Measurements from ENCODE around the gene MUC2. TPM values are rescaled to one million over a fixed set of nuclear protein-coding genes. Genes with fewer than 3 reads are reported as not detected.

The MUC2 gene
- total and polyA plus RNA-seq, 2 experiments from 2014 or later: 0.03 TPM; not detected in 1

DNA sequence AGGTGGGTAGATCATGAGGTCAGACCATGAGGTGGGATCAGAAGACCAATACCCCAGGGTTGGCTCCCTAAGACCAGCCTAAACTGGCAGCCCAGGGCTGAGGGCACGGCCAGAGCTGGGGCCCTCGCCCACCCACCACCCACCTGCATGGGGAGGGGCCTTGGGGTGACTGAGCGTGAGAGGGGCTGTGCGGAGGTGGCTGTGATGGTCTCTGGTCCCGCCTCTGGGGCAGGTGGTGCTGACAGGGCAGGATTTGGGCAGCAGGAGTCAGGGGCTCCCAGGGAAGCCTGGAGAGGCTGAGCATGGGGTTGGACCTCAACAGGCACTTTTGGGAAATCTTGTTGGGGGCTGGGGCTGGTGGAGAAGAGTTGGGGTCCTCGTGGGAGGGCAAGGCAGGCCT is 43.3 kb downstream of the MUC2 start:
- no peak overlapping the region for H3K4me3 ChIP-seq
- no peaks in the 10 kb centered on the region for H3K4me1 ChIP-seq (ENCODE audit: low read depth)
- H3K27ac ChIP-seq: no peak overlapping the region
- H3K36me3 ChIP-seq: no peaks in the 10 kb centered on the region
- peaks cover 3% of the 10 kb centered on the region for H3K27me3 ChIP-seq
- no peaks in the 10 kb centered on the region for H3K9me3 ChIP-seq (ENCODE audit: low read depth)
- TF ChIP-seq, protein P1, sequence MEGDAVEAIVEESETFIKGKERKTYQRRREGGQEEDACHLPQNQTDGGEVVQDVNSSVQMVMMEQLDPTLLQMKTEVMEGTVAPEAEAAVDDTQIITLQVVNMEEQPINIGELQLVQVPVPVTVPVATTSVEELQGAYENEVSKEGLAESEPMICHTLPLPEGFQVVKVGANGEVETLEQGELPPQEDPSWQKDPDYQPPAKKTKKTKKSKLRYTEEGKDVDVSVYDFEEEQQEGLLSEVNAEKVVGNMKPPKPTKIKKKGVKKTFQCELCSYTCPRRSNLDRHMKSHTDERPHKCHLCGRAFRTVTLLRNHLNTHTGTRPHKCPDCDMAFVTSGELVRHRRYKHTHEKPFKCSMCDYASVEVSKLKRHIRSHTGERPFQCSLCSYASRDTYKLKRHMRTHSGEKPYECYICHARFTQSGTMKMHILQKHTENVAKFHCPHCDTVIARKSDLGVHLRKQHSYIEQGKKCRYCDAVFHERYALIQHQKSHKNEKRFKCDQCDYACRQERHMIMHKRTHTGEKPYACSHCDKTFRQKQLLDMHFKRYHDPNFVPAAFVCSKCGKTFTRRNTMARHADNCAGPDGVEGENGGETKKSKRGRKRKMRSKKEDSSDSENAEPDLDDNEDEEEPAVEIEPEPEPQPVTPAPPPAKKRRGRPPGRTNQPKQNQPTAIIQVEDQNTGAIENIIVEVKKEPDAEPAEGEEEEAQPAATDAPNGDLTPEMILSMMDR (IDR thresholded peaks at IDR 0.05; ENCODE audit: low read depth, low read length): no peak
- no peak for DNase-seq (ENCODE audit: low read depth in 1 of 2, low spot score in 1 of 2)

DNA sequence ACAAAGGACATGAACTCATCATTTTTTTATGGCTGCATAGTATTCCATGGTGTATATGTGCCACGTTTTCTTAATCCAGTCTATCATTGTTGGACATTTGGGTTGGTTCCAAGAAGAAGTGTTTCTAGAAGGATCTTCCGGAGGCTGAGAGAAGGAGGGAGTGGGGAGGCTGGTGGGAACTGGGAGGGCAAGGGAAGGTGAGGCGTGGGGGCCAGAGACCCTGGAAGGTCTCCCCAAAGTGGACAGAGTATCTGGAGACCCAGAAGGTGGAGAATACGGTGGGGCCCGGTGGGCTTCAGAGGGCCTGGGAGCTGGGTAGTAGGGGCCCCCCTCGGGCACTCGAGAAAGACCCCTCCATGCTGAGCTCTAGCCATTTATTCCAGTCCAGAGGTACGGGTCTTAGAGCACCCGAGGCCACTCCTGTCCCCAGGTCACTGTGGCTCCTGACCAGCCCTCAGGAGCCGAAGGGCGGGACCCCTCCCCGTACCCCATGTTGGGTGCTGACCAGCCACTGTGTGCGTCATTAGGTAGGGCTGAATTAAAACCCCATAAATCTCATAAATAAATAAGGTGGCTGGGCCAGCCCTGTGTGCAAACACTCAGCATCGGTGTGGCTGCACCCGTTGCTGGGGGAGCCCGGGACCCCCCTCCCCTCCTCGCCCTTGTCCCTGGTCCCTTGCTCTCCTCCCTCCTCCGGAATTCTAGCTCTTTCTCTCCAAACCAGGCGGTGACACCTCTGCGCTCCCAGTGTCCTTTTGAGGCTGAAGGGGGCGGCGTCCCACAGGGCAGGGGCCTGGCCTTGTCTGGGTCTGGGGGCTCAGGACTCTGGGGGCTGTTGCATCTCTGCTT is 44.3 kb downstream of the MUC2 start:
- Histone ChIP-seq H3K9me3 (ENCODE audit: low read depth) (no peaks in the 10 kb centered on the region), H3K4me3 (no peak overlapping the region), H3K27ac (no peak overlapping the region), H3K36me3 (no peaks in the 10 kb centered on the region), H3K27me3 (peaks cover 3% of the 10 kb centered on the region), H3K4me1 (ENCODE audit: low read depth) (no peaks in the 10 kb centered on the region)
- no peak for DNase-seq (ENCODE audit: low read depth in 1 of 2, low spot score in 1 of 2)
- TF ChIP-seq, protein P1 (IDR thresholded peaks at IDR 0.05; ENCODE audit: low read depth, low read length): no peak

DNA sequence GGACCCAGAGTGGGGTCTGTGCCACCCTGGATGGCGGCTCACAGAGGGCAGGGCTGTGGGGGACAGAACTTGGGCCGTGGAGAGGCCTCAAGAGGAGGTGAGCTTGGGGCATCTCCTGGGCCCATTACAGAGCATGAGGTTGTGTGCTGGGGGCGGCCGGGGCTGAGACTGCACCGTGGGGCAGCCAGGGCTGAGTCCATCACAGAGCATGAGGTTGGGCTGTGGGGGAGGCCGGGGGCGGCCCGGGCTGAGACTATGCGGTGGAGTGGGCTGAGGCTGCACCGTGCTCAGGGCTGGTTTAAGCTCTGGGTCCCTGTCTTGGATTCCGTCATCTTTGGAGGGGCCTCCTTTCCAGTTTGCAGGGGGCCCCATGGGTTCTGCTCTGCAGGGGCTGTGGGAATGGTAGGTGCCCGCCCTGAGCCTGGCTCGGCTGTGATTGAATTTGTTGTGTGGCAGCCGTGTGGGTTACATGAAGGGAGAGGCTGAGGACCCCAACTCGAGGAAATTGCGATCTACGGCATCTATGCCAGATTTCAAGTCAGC is 45.0 kb downstream of the MUC2 start:
- DNase-seq (ENCODE audit: low read depth in 1 of 2, low spot score in 1 of 2): no peak
- H3K9me3 ChIP-seq (ENCODE audit: low read depth): no peaks in the 10 kb centered on the region
- H3K4me1 ChIP-seq (ENCODE audit: low read depth): no peaks in the 10 kb centered on the region
- no peak overlapping the region for H3K4me3 ChIP-seq
- H3K27ac ChIP-seq: no peak overlapping the region
- no peaks in the 10 kb centered on the region for H3K36me3 ChIP-seq
- H3K27me3 ChIP-seq: peaks cover 3% of the 10 kb centered on the region
- TF ChIP-seq, protein P1 (IDR thresholded peaks at IDR 0.05; ENCODE audit: low read depth, low read length): no peak

DNA sequence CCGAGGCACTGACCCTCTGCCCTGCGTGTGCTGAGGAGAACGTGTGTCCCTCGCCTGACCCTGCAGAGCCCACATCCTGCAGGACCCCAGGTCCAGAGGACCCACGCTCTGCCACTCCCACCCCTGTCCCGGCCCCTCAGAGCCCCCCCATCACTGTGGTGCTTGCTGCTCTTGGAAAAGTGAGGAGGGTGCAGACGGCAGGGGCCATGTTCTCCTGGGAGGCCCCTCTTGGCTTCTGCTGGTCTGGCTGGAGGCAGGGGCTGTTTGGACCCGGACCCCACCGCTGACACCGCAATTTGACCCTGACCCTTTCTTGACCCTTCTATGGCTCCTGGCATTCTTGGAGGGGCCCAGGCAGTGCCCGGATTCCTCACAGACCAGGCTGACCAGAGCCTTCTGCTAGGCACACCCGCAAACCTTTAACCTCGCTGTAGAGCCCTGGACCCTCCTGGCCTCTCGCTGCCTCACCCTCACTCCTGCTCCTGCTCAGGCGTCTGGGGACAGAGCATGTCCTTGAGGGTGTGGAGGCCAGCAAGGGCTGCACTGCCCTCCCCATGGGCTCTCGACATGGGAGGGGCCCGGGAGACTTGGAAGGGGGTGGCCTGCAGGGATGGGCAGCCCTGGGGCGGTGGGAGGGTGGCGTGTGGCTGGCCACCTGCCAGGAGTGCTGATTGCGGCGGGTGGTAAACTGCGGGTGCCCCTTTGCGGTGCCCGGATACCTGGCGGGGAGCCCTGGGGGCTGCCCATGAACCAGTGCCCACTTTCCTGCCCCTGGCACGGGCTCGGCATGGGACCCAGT is 46.1 kb downstream of the MUC2 start:
- H3K27me3 ChIP-seq: peaks cover 3% of the 10 kb centered on the region
- no peaks in the 10 kb centered on the region for H3K9me3 ChIP-seq (ENCODE audit: low read depth)
- no peak overlapping the region for H3K4me3 ChIP-seq
- H3K27ac ChIP-seq: no peak overlapping the region
- DNase-seq (ENCODE audit: low read depth in 1 of 2, low spot score in 1 of 2): no peak
- H3K36me3 ChIP-seq: no peaks in the 10 kb centered on the region
- TF ChIP-seq, protein P1 (IDR thresholded peaks at IDR 0.05; ENCODE audit: low read depth, low read length): no peak
- H3K4me1 ChIP-seq (ENCODE audit: low read depth): no peaks in the 10 kb centered on the region

DNA sequence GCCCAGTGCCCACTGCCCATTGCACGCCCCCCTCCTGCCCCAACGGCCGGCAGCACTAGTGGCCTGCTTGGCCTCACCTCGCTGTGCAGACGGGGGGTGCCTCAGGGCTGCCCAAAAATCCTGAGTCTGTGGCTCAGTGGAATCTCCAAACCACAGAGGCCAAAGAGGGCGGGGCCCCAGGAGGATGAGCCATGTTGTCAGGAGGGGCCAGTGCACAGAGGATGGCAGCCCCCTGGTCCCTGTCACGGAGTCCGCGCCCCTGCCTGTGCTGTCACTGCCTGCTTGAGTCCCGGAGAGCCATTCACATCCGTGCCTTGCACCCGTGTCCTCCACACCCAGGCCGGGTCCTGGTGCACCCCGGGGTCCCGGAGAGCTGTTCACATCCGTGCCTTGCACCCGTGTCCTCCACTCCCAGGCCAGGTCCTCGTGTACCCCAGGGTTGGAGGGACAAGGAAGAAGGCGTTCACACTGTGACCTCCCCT is 46.7 kb downstream of the MUC2 start:
- no peak for DNase-seq (ENCODE audit: low read depth in 1 of 2, low spot score in 1 of 2)
- Histone ChIP-seq H3K27me3 (peaks cover 3% of the 10 kb centered on the region), H3K36me3 (no peaks in the 10 kb centered on the region), H3K4me3 (no peak overlapping the region), H3K4me1 (ENCODE audit: low read depth) (no peaks in the 10 kb centered on the region), H3K9me3 (ENCODE audit: low read depth) (no peaks in the 10 kb centered on the region), H3K27ac (no peak overlapping the region)
- TF ChIP-seq, protein P1 (IDR thresholded peaks at IDR 0.05; ENCODE audit: low read depth, low read length): no peak
